ENCODE measurements around the gene MICU1. TPM values are rescaled to one million over a fixed set of nuclear protein-coding genes. Genes with fewer than 3 reads are reported as not detected.
"Not testable (repeated sequence)": the region's sequence is repeated elsewhere in the genome, so short reads cannot be mapped to it uniquely, and the experiment has no call there.

Gene MICU1
- total and polyA plus RNA-seq, 8 donors: 9.4 to 21.7 (median 12.6) TPM

DNA sequence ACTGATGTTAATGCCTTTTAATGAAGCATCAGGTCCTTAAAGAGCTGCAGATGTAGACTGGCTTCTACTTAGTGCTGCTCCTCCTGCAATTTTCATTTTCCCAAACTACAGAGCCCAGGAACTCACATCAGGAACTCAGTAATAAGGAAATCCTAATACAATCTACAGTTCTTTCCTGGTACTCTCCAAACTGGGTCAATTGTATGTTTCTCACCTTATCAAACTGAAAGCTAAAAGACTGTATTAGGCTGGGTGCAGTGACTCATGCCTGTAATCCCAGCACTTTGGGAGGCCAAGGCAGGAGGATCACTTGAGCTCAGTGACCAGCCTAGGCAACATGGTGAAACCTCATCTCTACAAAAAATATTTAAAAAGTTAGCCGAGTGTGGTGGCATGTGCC lies 216.7 kb downstream of the MICU1 start:
- H3K36me3 ChIP-seq: no peaks in the 10 kb centered on the region
- H3K27me3 ChIP-seq: no peaks in the 10 kb centered on the region
- 91 to 94% methylated on average over 1 of the region's 1 CpG for WGBS, 2 donors
- no peak overlapping the region for H3K27ac ChIP-seq
- no peak overlapping the region for H3K4me3 ChIP-seq
- DNase-seq: no peak
- TF ChIP-seq CTCF (IDR thresholded peaks at IDR 0.05): no peak
- ATAC-seq: no peak
- FAIRE-seq: no peak
- H3K9me3 ChIP-seq: no peaks in the 10 kb centered on the region
- intact Hi-C loops (cut with DNase I): no loop called here
- H3K4me1 ChIP-seq: no peaks in the 10 kb centered on the region

- H3K36me3 ChIP-seq: no peaks in the 10 kb centered on the region
- H3K4me1 ChIP-seq: no peaks in the 10 kb centered on the region
- no peaks in the 10 kb centered on the region for H3K27me3 ChIP-seq
- TF ChIP-seq CTCF (IDR thresholded peaks at IDR 0.05): no peak
- H3K9me3 ChIP-seq: no peaks in the 10 kb centered on the region
- DNase-seq (no peak), FAIRE-seq (no peak), ATAC-seq (no peak)
- H3K4me3 ChIP-seq: no peak overlapping the region
- WGBS, 2 donors: 81 to 86% methylated on average over 7 of the region's 7 CpGs
- intact Hi-C loops (cut with DNase I): no loop called here
- no peak overlapping the region for H3K27ac ChIP-seq
These were observed 217.8 kb downstream of the MICU1 start for GRCh38 chr10:72407927-72408600.

DNA sequence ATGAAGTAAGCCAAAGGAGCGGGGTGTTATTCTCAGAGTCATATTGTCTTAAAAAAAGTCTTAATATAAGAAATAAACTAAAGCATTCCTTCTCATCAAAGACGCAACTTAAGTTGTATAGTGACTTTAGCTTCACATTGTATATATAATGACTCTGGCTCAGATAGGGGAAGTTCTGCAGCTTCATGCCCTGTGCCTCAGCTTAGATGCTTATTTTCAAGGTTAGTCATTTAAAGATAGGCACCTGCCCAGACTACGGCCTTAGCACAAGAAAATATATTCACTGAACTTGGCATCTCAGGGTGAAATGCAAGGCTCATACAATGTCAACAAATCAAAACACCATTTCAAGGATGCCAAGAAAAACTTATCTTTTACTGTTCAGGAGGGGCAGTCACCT lies 218.4 kb downstream of the MICU1 start:
- FAIRE-seq: no peak
- Histone ChIP-seq H3K27ac (no peak overlapping the region), H3K9me3 (no peaks in the 10 kb centered on the region), H3K36me3 (no peaks in the 10 kb centered on the region), H3K4me1 (no peaks in the 10 kb centered on the region), H3K4me3 (no peak overlapping the region), H3K27me3 (no peaks in the 10 kb centered on the region)
- intact Hi-C loops (cut with DNase I): no loop called here
- no peak for ATAC-seq
- 71 to 80% methylated on average over 3 of the region's 3 CpGs for WGBS, 2 donors
- DNase-seq: no peak
- no peak for TF ChIP-seq CTCF (IDR thresholded peaks at IDR 0.05)

DNA sequence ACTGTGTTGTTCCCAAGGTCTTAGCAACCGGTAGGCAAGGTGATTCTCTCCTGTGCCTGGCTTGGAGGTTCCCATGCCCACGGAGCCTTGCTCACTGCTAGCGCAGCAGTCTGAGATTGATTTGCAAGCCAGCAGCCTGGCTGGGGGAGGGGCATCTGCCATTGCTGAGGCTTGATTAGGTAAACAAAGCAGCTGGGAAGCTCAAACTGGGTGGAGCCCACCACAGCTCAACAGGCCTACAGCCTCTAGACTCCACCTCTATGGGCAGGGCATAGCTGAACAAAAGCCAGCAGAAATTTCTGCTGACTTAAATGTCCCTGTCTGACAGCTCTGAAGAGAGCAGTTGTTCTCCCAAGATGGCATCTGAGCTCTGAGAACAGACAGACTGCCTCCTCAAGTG lies 230.3 kb downstream of the MICU1 start:
- H3K4me3 ChIP-seq; FAIRE-seq; H3K4me1 ChIP-seq; H3K36me3 ChIP-seq; intact Hi-C loops (cut with DNase I); H3K27me3 ChIP-seq; H3K27ac ChIP-seq; H3K9me3 ChIP-seq; ATAC-seq; DNase-seq: not testable (repeated sequence)
- 88 to 94% methylated on average over 3 of the region's 3 CpGs for WGBS, 2 donors

DNA sequence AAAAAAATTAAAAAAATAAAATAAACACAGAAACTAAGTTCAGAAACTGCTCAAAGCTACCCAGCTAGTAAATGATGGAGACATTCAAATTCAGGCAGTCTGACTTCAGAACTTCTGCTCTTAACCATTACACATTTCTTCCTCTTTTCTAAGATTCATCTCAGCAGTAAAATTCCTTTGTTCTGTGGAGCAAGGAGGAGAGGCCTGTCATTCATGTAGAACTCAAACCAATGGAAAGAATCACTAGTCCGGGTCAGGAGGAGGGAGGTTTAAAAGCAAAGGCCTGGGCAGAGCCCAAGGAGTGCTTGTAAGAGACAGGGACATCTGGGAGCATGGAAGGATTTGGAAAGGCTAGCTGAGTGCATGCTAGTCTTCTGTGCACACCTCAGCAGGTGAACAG lies 233.3 kb downstream of the MICU1 start:
- no peaks in the 10 kb centered on the region for H3K36me3 ChIP-seq
- 87 to 92% methylated on average over 1 of the region's 1 CpG for WGBS, 2 donors
- H3K27ac ChIP-seq: no peak overlapping the region
- FAIRE-seq: no peak
- no peaks in the 10 kb centered on the region for H3K27me3 ChIP-seq
- H3K4me3 ChIP-seq: no peak overlapping the region
- no peak for TF ChIP-seq CTCF (IDR thresholded peaks at IDR 0.05)
- H3K4me1 ChIP-seq: no peaks in the 10 kb centered on the region
- intact Hi-C loops (cut with DNase I): no loop called here
- no peak for ATAC-seq
- H3K9me3 ChIP-seq: no peaks in the 10 kb centered on the region
- DNase-seq: no peak
